DND-41 (cell line): ENCODE results near the gene APOA5.

Experiments
- ATAC-seq: fragments of 200-7000 bp; cut with Tn5 transposase; 3 replicates; pipeline ENCODE4 v1.9.1; 2021; ENCODE audit warnings: low read depth; ENCODE audit not compliant: insufficient read depth
- DNase-seq: peaks from one replicate; pipeline ENCODE4 v3.0.0-alpha.2; 2020
- H2AFZ ChIP-seq: 2 replicates; pipeline ENCODE4 v1.6.0; 2012; ENCODE audit warnings: low read depth, low read length
- H3K27ac ChIP-seq: 2 replicates; pipeline ENCODE4 v1.5.1; 2012; ENCODE audit warnings: low read length, inconsistent platforms
- H3K27me3 ChIP-seq: fragments of 200-600 bp; sonication (generic); 2 replicates; pipeline ENCODE4 v1.6.0; 2012; ENCODE audit warnings: low read length, mild to moderate bottlenecking, inconsistent platforms; ENCODE audit not compliant: insufficient read depth, poor library complexity
- H3K36me3 ChIP-seq: 2 replicates; pipeline ENCODE4 v1.5.1; 2012; ENCODE audit warnings: low read length, inconsistent platforms; ENCODE audit not compliant: insufficient read depth
- H3K4me1 ChIP-seq: 2 replicates; pipeline ENCODE4 v1.5.1; 2012; ENCODE audit warnings: mild to moderate bottlenecking, low read length; ENCODE audit not compliant: insufficient read depth
- H3K4me2 ChIP-seq: 2 replicates; pipeline ENCODE4 v1.6.0; 2012; ENCODE audit warnings: mild to moderate bottlenecking, moderate library complexity, low read length, inconsistent platforms; ENCODE audit not compliant: insufficient read depth
- H3K4me3 ChIP-seq, 2 experiments: fragments of 200-600 bp in 1 of 2; shearing (Covaris generic) in 1 of 2; 2 replicates each; pipeline ENCODE4 v1.5.1; 2012 to 2016; ENCODE audit warnings: inconsistent platforms in 2 of 2, low read length in 2 of 2, mild to moderate bottlenecking in 2 of 2, low read depth in 1 of 2, moderate library complexity in 1 of 2
- H3K79me2 ChIP-seq: 2 replicates; pipeline ENCODE4 v1.6.0; 2012; ENCODE audit warnings: low read length, inconsistent platforms; ENCODE audit not compliant: insufficient read depth
- H3K9ac ChIP-seq: 2 replicates; pipeline ENCODE4 v1.6.0; 2012; ENCODE audit warnings: low read depth, mild to moderate bottlenecking, inconsistent platforms, low read length, moderate library complexity
- H3K9me3 ChIP-seq: 2 replicates; pipeline ENCODE4 v1.5.1; 2012; ENCODE audit warnings: low read length, moderate library complexity, mild to moderate bottlenecking, inconsistent platforms; ENCODE audit not compliant: insufficient read depth, severe bottlenecking
- H4K20me1 ChIP-seq: 2 replicates; pipeline ENCODE4 v1.6.0; 2012; ENCODE audit warnings: low read length; ENCODE audit not compliant: insufficient read depth
- EZH2 ChIP-seq: IDR thresholded peaks from 3 replicates; pipeline ENCODE4 v1.6.1; 2012; ENCODE audit warnings: borderline replicate concordance, low read depth, mild to moderate bottlenecking, moderate library complexity, low read length, inconsistent platforms; ENCODE audit not compliant: severe bottlenecking
- TF ChIP-seq, protein P1 (sequence below): IDR thresholded peaks from 2 replicates; pipeline ENCODE4 v1.5.1; 2012; ENCODE audit warnings: borderline replicate concordance, low read length, moderate library complexity, mild to moderate bottlenecking; ENCODE audit not compliant: poor library complexity, severe bottlenecking; ENCODE audit errors: extremely low read depth

The APOA5 gene

DNA sequence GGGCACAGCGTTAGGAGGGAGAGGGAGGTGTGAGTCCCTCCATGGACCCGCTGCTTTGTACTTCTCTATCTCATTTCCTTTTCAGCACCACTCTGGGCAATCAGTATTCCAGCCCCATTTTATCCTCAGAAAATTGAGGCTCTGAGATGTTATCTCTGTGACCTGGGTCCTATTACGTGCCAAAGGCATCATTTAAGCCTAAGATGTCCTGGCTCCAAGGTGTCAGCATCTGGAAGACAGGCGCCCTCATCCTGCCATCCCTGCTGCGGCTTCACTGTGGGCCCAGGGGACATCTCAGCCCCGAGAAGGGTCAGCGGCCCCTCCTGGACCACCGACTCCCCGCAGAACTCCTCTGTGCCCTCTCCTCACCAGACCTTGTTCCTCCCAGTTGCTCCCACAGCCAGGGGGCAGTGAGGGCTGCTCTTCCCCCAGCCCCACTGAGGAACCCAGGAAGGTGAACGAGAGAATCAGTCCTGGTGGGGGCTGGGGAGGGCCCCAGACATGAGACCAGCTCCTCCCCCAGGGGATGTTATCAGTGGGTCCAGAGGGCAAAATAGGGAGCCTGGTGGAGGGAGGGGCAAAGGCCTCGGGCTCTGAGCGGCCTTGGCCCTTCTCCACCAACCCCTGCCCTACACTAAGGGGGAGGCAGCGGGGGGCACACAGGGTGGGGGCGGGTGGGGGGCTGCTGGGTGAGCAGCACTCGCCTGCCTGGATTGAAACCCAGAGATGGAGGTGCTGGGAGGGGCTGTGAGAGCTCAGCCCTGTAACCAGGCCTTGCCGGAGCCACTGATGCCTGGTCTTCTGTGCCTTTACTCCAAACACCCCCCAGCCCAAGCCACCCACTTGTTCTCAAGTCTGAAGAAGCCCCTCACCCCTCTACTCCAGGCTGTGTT, 37.2 kb upstream of the APOA5 start:
- Histone ChIP-seq H3K36me3 (no peaks in the 10 kb centered on the region), H3K4me2 (no peak overlapping the region), H3K79me2 (no peaks in the 10 kb centered on the region), H3K9ac (no peak overlapping the region), H3K27ac (no peak overlapping the region), H2AFZ (no peak overlapping the region), H3K4me3 (no peak overlapping the region), H3K9me3 (no peaks in the 10 kb centered on the region), H3K4me1 (no peaks in the 10 kb centered on the region), H4K20me1 (no peaks in the 10 kb centered on the region), H3K27me3 (no peaks in the 10 kb centered on the region)
- no peak for TF ChIP-seq EZH2
- TF ChIP-seq, protein P1, sequence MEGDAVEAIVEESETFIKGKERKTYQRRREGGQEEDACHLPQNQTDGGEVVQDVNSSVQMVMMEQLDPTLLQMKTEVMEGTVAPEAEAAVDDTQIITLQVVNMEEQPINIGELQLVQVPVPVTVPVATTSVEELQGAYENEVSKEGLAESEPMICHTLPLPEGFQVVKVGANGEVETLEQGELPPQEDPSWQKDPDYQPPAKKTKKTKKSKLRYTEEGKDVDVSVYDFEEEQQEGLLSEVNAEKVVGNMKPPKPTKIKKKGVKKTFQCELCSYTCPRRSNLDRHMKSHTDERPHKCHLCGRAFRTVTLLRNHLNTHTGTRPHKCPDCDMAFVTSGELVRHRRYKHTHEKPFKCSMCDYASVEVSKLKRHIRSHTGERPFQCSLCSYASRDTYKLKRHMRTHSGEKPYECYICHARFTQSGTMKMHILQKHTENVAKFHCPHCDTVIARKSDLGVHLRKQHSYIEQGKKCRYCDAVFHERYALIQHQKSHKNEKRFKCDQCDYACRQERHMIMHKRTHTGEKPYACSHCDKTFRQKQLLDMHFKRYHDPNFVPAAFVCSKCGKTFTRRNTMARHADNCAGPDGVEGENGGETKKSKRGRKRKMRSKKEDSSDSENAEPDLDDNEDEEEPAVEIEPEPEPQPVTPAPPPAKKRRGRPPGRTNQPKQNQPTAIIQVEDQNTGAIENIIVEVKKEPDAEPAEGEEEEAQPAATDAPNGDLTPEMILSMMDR: no peak
- ATAC-seq: no peak
- DNase-seq: no peak

DNA sequence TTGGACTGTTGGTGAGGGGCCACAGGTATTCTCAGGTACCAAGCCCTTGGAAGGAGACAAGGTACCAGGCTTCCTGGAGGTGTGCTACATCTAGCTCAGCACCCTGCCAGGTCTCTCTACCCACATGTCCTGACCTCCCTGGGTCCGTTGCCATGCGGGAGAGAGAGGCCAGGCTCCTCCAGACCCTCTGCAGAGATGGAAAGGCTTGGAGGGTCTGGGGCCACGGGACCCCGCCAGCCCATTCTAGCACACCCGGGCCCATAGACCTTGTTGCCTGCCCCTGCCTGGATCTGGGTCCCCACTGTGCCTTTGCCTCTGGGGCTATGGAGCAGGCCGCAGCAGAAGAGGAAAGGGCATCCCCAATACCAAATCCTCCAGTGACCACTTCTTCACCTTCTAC, 35.8 kb upstream of the APOA5 start:
- Histone ChIP-seq H3K79me2 (no peaks in the 10 kb centered on the region), H4K20me1 (no peaks in the 10 kb centered on the region), H3K4me3 (no peak overlapping the region), H3K4me2 (no peak overlapping the region), H3K27ac (no peak overlapping the region), H2AFZ (no peak overlapping the region), H3K4me1 (no peaks in the 10 kb centered on the region), H3K9ac (no peak overlapping the region), H3K27me3 (no peaks in the 10 kb centered on the region), H3K36me3 (no peaks in the 10 kb centered on the region), H3K9me3 (no peaks in the 10 kb centered on the region)
- TF ChIP-seq, protein P1: no peak
- no peak for TF ChIP-seq EZH2
- no peak for DNase-seq
- no peak for ATAC-seq

GRCh38 chr11:116826751-116827431, 35.2 kb upstream of the APOA5 start:
- H3K36me3 ChIP-seq: no peaks in the 10 kb centered on the region
- H3K4me2 ChIP-seq: no peak overlapping the region

More at GRCh38 chr11:116826751-116827431, 35.2 kb upstream of the APOA5 start:
- Histone ChIP-seq H4K20me1 (no peaks in the 10 kb centered on the region), H3K27me3 (no peaks in the 10 kb centered on the region), H3K4me3 (no peak overlapping the region), H3K9ac (no peak overlapping the region), H3K79me2 (no peaks in the 10 kb centered on the region), H3K27ac (no peak overlapping the region), H3K4me1 (no peaks in the 10 kb centered on the region), H3K9me3 (no peaks in the 10 kb centered on the region), H2AFZ (no peak overlapping the region)
- DNase-seq: no peak
- TF ChIP-seq EZH2: no peak
- TF ChIP-seq, protein P1: no peak
- ATAC-seq: no peak
